Renal pelvis (tissue), 12 donors: Measurements from ENCODE around the gene GATA1. TPM values are rescaled to one million over a fixed set of nuclear protein-coding genes. Genes with fewer than 3 reads are reported as not detected.

Source experiments
- DNase-seq: peaks from one replicate; pipeline ENCODE4 v3.0.0-alpha.2; 2013
- long read RNA-seq, 16 experiments: transcript quantifications; one replicate each; lab custom pipeline, GENCODE V29; 2026
- polyA plus RNA-seq, 3 donors: library from polyadenylated mRNA; unstranded; fragments of 120-200 nt; gene quantifications; one replicate each; pipeline ENCODE4 v1.2.1, GENCODE V29; 2013; ENCODE audit not compliant: insufficient read length in 3 of 3

Gene GATA1
- polyA plus RNA-seq = under 1 TPM; 0.44 to 0.87 (median 0.54) TPM
- long read RNA-seq, donor 1 = 0 reads
- long read RNA-seq, donor 2 = 0 reads
- long read RNA-seq, donor 3 = 0 reads
- long read RNA-seq, donor 4 = 0 reads
- long read RNA-seq, donor 5 = 0 reads
- long read RNA-seq, donor 6 = 0 reads
- long read RNA-seq, donor 7 = 0 reads
- long read RNA-seq, donor 8 = 0 reads
- long read RNA-seq, donor 9 = 0 reads
- long read RNA-seq, donor 10 = 0 reads
- long read RNA-seq, donor 11 = 0 reads
- long read RNA-seq, donor 12 = 0 reads
- long read RNA-seq, donor 13 = 0 reads
- long read RNA-seq, donor 14 = 0 reads
- long read RNA-seq, donor 15 = 0 reads
- long read RNA-seq, donor 16 = 0 reads

- no peak for DNase-seq
These were observed at the start of gene GATA1 for GRCh38 chrX:48786341-48786800. Gene GATA1 (plus strand): TSS chrX:48786590. CDS start chrX:48791110, 4,520 bp downstream.

GRCh38 chrX:48736878-48737212 lies 49.5 kb upstream of the GATA1 start:
- no peak for DNase-seq

- peak; percentile 96 for DNase-seq
These were observed 49.0 kb upstream of the GATA1 start for GRCh38 chrX:48737213-48737938.

- no peak for DNase-seq
These were observed 48.5 kb upstream of the GATA1 start for GRCh38 chrX:48737940-48738339.

GRCh38 chrX:48741834-48742233 lies 44.6 kb upstream of the GATA1 start:
- no peak for DNase-seq

- no peak for DNase-seq
These were observed 41.2 kb upstream of the GATA1 start for GRCh38 chrX:48745222-48745621.

- DNase-seq = no peak
These were observed 38.9 kb upstream of the GATA1 start for GRCh38 chrX:48747415-48748016.

- DNase-seq = no peak
These were observed 37.2 kb upstream of the GATA1 start for GRCh38 chrX:48749182-48749581.

GRCh38 chrX:48751343-48751742 lies 35.0 kb upstream of the GATA1 start:
- DNase-seq = no peak

- no peak for DNase-seq
These were observed 33.9 kb upstream of the GATA1 start for GRCh38 chrX:48752498-48752897.

- no peak for DNase-seq
These were observed 32.6 kb upstream of the GATA1 start for GRCh38 chrX:48753708-48754228.

GRCh38 chrX:48754238-48754637 lies 32.2 kb upstream of the GATA1 start:
- DNase-seq = no peak

- peak; percentile 15 for DNase-seq
These were observed 24.5 kb upstream of the GATA1 start, which contains the start of gene GLOD5 for GRCh38 chrX:48761674-48762471. Gene GLOD5 (plus strand): TSS chrX:48761747. CDS start chrX:48761791, 44 bp downstream.

- no peak for DNase-seq
These were observed 17.2 kb upstream of the GATA1 start for GRCh38 chrX:48769230-48769629.

- no peak for DNase-seq
These were observed 16.1 kb upstream of the GATA1 start for GRCh38 chrX:48770296-48770695.

- no peak for DNase-seq
These were observed 13.8 kb upstream of the GATA1 start for GRCh38 chrX:48772602-48773001.

GRCh38 chrX:48776818-48777439 lies 9.5 kb upstream of the GATA1 start:
- DNase-seq = no peak

- no peak for DNase-seq
These were observed 7.0 kb upstream of the GATA1 start for GRCh38 chrX:48779399-48779798.

- DNase-seq = no peak
These were observed 4.7 kb upstream of the GATA1 start for GRCh38 chrX:48781705-48782104.

- no peak for DNase-seq
These were observed 4.2 kb upstream of the GATA1 start for GRCh38 chrX:48782216-48782615.

- DNase-seq = no peak
These were observed 3.6 kb upstream of the GATA1 start for GRCh38 chrX:48782795-48783194.
